HepG2 (cell line): Measurements from ENCODE around the gene BMP2. TPM values are rescaled to one million over a fixed set of nuclear protein-coding genes. Genes with fewer than 3 reads are reported as not detected.

Experiments
- ATAC-seq: fragments of 200-7000 bp; cut with Tn5 transposase; 3 replicates; pipeline ENCODE4 v1.9.1; 2020; ENCODE audit warnings: mild to moderate bottlenecking, moderate library complexity
- BruUV-seq: library from RNA; stranded (reverse); fragments of 400-500 nt; replicated peaks from 2 replicates; lab custom pipeline; 2021; lab: Mats Ljungman, UMichigan
- CTCF ChIA-PET: fragments of 300-600 bp; formaldehyde crosslinking; extraction: SDS; loops from one replicate; lab custom pipeline; 2021; ENCODE audit warnings: low total read pairs, inconsistent platforms, low intra/inter-chr PET ratio; lab: Yijun Ruan, JAX
- POLR2A ChIA-PET: fragments of 350-600 bp; sonication (Branson Sonifier 250); formaldehyde crosslinking; loops from one replicate; lab custom pipeline; 2020; ENCODE audit warnings: antibody characterized with exemption, inconsistent platforms; lab: Yijun Ruan, JAX
- DNase-seq: peaks from one replicate; pipeline ENCODE4 v3.0.0-alpha.2; 2015; ENCODE audit warnings: low spot score
- FAIRE-seq: peaks from 3 replicates; lab custom pipeline; 2011; peaks lifted over from hg19 to GRCh38; lab: Jason Lieb, UNC
- H2AFZ ChIP-seq: one replicate; pipeline ENCODE4 v1.6.1; 2011; ENCODE audit warnings: low read length, inconsistent platforms
- H3K27ac ChIP-seq: fragments of 300-600 bp; 3 replicates; pipeline ENCODE4 v1.8.0; 2011; ENCODE audit warnings: mixed run types, mild to moderate bottlenecking, mixed read lengths, low read length, inconsistent platforms; ENCODE audit not compliant: insufficient read depth; ENCODE audit errors: extremely low read length
- H3K27me3 ChIP-seq, 2 experiments: fragments of 200-600 bp in 1 of 2; 2 replicates in 1 of 2; 3 replicates in 1 of 2; pipeline versions ENCODE4 v1.6.0 to v1.8.0; 2011; ENCODE audit warnings: low read length in 2 of 2, mild to moderate bottlenecking in 2 of 2, moderate library complexity in 2 of 2, inconsistent platforms in 1 of 2; ENCODE audit not compliant: insufficient read depth in 2 of 2, control insufficient read depth in 1 of 2
- H3K36me3 ChIP-seq, 2 experiments: fragments of 200-600 bp in 1 of 2; replicated peaks in 1 of 2; 2 replicates in 1 of 2; 3 replicates in 1 of 2; pipeline versions ENCODE4 v1.5.1 to v1.8.0; 2011; ENCODE audit warnings: low read length in 2 of 2, inconsistent platforms in 1 of 2; ENCODE audit not compliant: insufficient read depth in 2 of 2, control insufficient read depth in 1 of 2
- H3K4me1 ChIP-seq: 2 replicates; pipeline ENCODE4 v1.5.1; 2012; ENCODE audit warnings: low read length, inconsistent platforms; ENCODE audit not compliant: insufficient read depth
- H3K4me2 ChIP-seq: 2 replicates; pipeline ENCODE4 v1.6.0; 2011; ENCODE audit warnings: low read depth, low read length, inconsistent platforms
- H3K4me3 ChIP-seq, 3 experiments: fragments of 200-600 bp in 1 of 3; sonication (generic), shearing (Covaris generic) in 1 of 3; replicated peaks in 1 of 3; 2 replicates each; pipeline ENCODE4 v1.5.1; 2011 to 2016; ENCODE audit warnings: low read length in 3 of 3, inconsistent platforms in 2 of 3, low read depth in 2 of 3, mild to moderate bottlenecking in 2 of 3, control low read depth in 1 of 3, mixed read lengths in 1 of 3; ENCODE audit not compliant: insufficient read depth in 1 of 3
- H3K79me2 ChIP-seq: one replicate; pipeline ENCODE4 v1.6.1; 2011; ENCODE audit warnings: low read length, inconsistent platforms; ENCODE audit not compliant: insufficient read depth
- H3K9ac ChIP-seq: 2 replicates; pipeline ENCODE4 v1.6.0; 2011; ENCODE audit warnings: mild to moderate bottlenecking, low read depth, low read length, inconsistent platforms; ENCODE audit not compliant: insufficient read depth
- H3K9me3 ChIP-seq: 2 replicates; pipeline ENCODE4 v1.5.1; 2012; ENCODE audit warnings: mild to moderate bottlenecking, low read length
- H4K20me1 ChIP-seq: 2 replicates; pipeline ENCODE4 v1.6.0; 2011; ENCODE audit warnings: inconsistent platforms, mild to moderate bottlenecking, low read length, moderate library complexity; ENCODE audit not compliant: insufficient read depth
- CBX1 ChIP-seq: IDR thresholded peaks from one replicate; pipeline ENCODE4 v1.6.1; 2016; ENCODE audit warnings: antibody characterized with exemption, low read depth
- CREB3 ChIP-seq: sonication (generic); formaldehyde crosslinking; IDR thresholded peaks from 2 replicates; pipeline ENCODE4 v1.5.0; 2020; ENCODE audit warnings: missing genetic modification reagents
- E2F5 ChIP-seq: sonication (generic); formaldehyde crosslinking; conservative IDR thresholded peaks from 2 replicates; pipeline ENCODE4 v1.4.0; 2020; ENCODE audit warnings: missing genetic modification reagents
- GLMP ChIP-seq: sonication (generic); formaldehyde crosslinking; IDR thresholded peaks from 2 replicates; pipeline ENCODE4 v1.9.0; 2021; ENCODE audit warnings: missing genetic modification reagents, mild to moderate bottlenecking, borderline replicate concordance
- KMT2A ChIP-seq: sonication (generic); formaldehyde crosslinking; IDR thresholded peaks from 2 replicates; pipeline ENCODE4 v1.4.0; 2020; ENCODE audit warnings: missing genetic modification reagents
- KMT2B ChIP-seq: IDR thresholded peaks from 2 replicates; pipeline ENCODE4 v1.6.1; 2016; ENCODE audit warnings: missing genetic modification reagents, missing compliant biosample characterization
- NONO ChIP-seq, 2 experiments: fragments of 450-650 bp in 1 of 2; sonication (generic) in 1 of 2; formaldehyde crosslinking in 1 of 2; IDR thresholded peaks in 1 of 2; conservative IDR thresholded peaks in 1 of 2; 2 replicates each; pipeline versions ENCODE4 v1.6.1 to v1.8.0; 2017 to 2022; ENCODE audit warnings: mild to moderate bottlenecking in 1 of 2, missing genetic modification reagents in 1 of 2, moderate library complexity in 1 of 2
- NR1H2 ChIP-seq: sonication (generic); formaldehyde crosslinking; IDR thresholded peaks from 2 replicates; pipeline ENCODE4 v1.8.1; 2022; ENCODE audit warnings: low read depth, missing genetic modification reagents, borderline replicate concordance
- NRL ChIP-seq: sonication (generic); formaldehyde crosslinking; IDR thresholded peaks from 2 replicates; pipeline ENCODE4 v1.5.0; 2020; ENCODE audit warnings: missing genetic modification reagents, mild to moderate bottlenecking, moderate library complexity, borderline replicate concordance
- PAWR ChIP-seq: sonication (generic); formaldehyde crosslinking; IDR thresholded peaks from 2 replicates; pipeline ENCODE4 v1.4.0; 2020; ENCODE audit warnings: missing genetic modification reagents, mild to moderate bottlenecking, borderline replicate concordance
- RFX1 ChIP-seq: fragments of 450-650 bp; IDR thresholded peaks from 2 replicates; pipeline ENCODE4 v1.6.1; 2017
- SMARCE1 ChIP-seq: fragments of 450-650 bp; IDR thresholded peaks from 2 replicates; pipeline ENCODE4 v1.6.1; 2017; ENCODE audit warnings: borderline replicate concordance
- ZMYM3 ChIP-seq: sonication (generic); formaldehyde crosslinking; IDR thresholded peaks from 2 replicates; pipeline ENCODE4 v1.5.1; 2020; ENCODE audit warnings: mild to moderate bottlenecking, missing genetic modification reagents
- ZNF878 ChIP-seq: sonication (generic); formaldehyde crosslinking; IDR thresholded peaks from 2 replicates; pipeline ENCODE4 v1.8.1; 2023; ENCODE audit warnings: mild to moderate bottlenecking, missing genetic modification reagents, moderate library complexity
- WGBS: methylation state at CpG from one replicate; pipeline ENCODE4 v1.1.6; 2017; ENCODE audit warnings: low lambda C conversion rate; 5-methylcytosine and 5-hydroxymethylcytosine counted together
- in situ Hi-C: cut with HindIII; loops from 2 replicates; pipeline ENCODE4 v1.10.0; 2017; ENCODE audit warnings: low pct_unique_long_range_greater_than_20kb; ENCODE audit not compliant: extremely low pct_ligation_motif_present
- intact Hi-C: fragments of 100-400 bp; cut with micrococcal nuclease; formaldehyde crosslinking; loops from one replicate; pipeline ENCODE4 v1.10.0; 2022; ENCODE audit not compliant: unreplicated experiment
- polyA plus RNA-seq, 8 experiments: library from polyadenylated mRNA; depleted of rRNA in 3 of 8; stranded (reverse) in 7 of 8; unstranded in 1 of 8; fragments of >200 nt; fragmentation: Illumina TruSeq in 4 of 8; extraction: Trizol in 4 of 8; gene quantifications; 2 replicates each; pipeline versions ENCODE4 v1.2.1 to v1.2.3, GENCODE V29; 2011 to 2016; ENCODE audit warnings: low read depth in 4 of 8, missing spikeins in 1 of 8, mixed read lengths in 1 of 8; ENCODE audit not compliant: insufficient read depth in 1 of 8
- total RNA-seq, 5 experiments: library from RNA; depleted of rRNA; stranded (reverse); fragments of >200 nt; fragmentation: Illumina TruSeq; extraction: Trizol; gene quantifications; 2 replicates each; pipeline ENCODE4 v1.2.3, GENCODE V29; 2016; ENCODE audit warnings: low read depth in 1 of 5

BMP2 gene
- total and polyA plus RNA-seq, 2 of the 13 experiments (the other 11 are each of a cell fraction or from before 2014, with no cell fraction given) = 0.02 to 0.03 TPM

- ChIA-PET CTCF (no interaction called here), POLR2A (no interaction called here)
- intact Hi-C loops = no loop called here
- Histone ChIP-seq H3K27ac (no peak overlapping the region), H2AFZ (no peak overlapping the region), H3K36me3 (no peaks in the 10 kb centered on the region), H3K4me3 (no peak overlapping the region), H4K20me1 (no peaks in the 10 kb centered on the region), H3K9me3 (no peaks in the 10 kb centered on the region), H3K9ac (no peak overlapping the region), H3K4me2 (no peak overlapping the region)
- in situ Hi-C loops = no loop called here
- no TSS peak for BruUV-seq
- ATAC-seq = no peak
- FAIRE-seq = no peak
- TF ChIP-seq KMT2B (CRISPR knock-in tag) = no peak
- TF ChIP-seq, all 625 proteins: peak for 0
- Histone ChIP-seq H3K4me1 (no peaks in the 10 kb centered on the region), H3K27me3 (no peaks in the 10 kb centered on the region; a peak in 3 of 5 replicates), H3K79me2 (no peaks in the 10 kb centered on the region)
- WGBS = 39% methylated on average over 5 of the region's 5 CpGs
- DNase-seq = no peak
Measured at GRCh38 chr20:6784210-6784631, 16.7 kb downstream of the BMP2 start.

GRCh38 chr20:6784767-6785166 is 17.3 kb downstream of the BMP2 start:
- Histone ChIP-seq H3K4me1 (no peaks in the 10 kb centered on the region), H3K9me3 (no peaks in the 10 kb centered on the region), H3K79me2 (no peaks in the 10 kb centered on the region), H4K20me1 (no peaks in the 10 kb centered on the region), H3K4me2 (no peak overlapping the region), H3K36me3 (no peaks in the 10 kb centered on the region), H3K27ac (no peak overlapping the region), H2AFZ (no peak overlapping the region), H3K4me3 (no peak overlapping the region), H3K27me3 (no peaks in the 10 kb centered on the region; a peak in 3 of 5 replicates), H3K9ac (no peak overlapping the region)
- FAIRE-seq (no peak), ATAC-seq (no peak), DNase-seq (no peak)
- no TSS peak for BruUV-seq
- in situ Hi-C loops (no loop called here), intact Hi-C loops (no loop called here)
- CTCF ChIA-PET = no interaction called here
- WGBS = 25% methylated on average over 3 of the region's 3 CpGs
- POLR2A ChIA-PET = no interaction called here
- TF ChIP-seq ZMYM3 (CRISPR knock-in tag) = no peak
- no peak for TF ChIP-seq RFX1
- TF ChIP-seq NONO (IDR thresholded peaks at IDR 0.05) = no peak
- TF ChIP-seq NONO (CRISPR knock-in tag; conservative IDR thresholded peaks at IDR 0.05) = no peak
- no peak for TF ChIP-seq ZNF878
- no peak for TF ChIP-seq CREB3 (CRISPR knock-in tag)
- no peak for TF ChIP-seq E2F5 (CRISPR knock-in tag)
- no peak for TF ChIP-seq SMARCE1
- TF ChIP-seq KMT2A (CRISPR knock-in tag) = no peak
- no peak for TF ChIP-seq PAWR (CRISPR knock-in tag)
- no peak for TF ChIP-seq NRL (CRISPR knock-in tag)
- TF ChIP-seq NR1H2 (CRISPR knock-in tag) = no peak
- no peak for TF ChIP-seq CBX1
- TF ChIP-seq GLMP = no peak
